GM21717 (cell line): ENCODE measurements around the gene ARRDC3.
"Not testable (repeated sequence)": the region's sequence is repeated elsewhere in the genome, so short reads cannot be mapped to it uniquely, and the experiment has no call there.

Source experiments
- ATAC-seq: cut with Tn5 transposase; IDR thresholded peaks from one replicate; pipeline ENCODE4 v1.9.1; 2021; ENCODE audit warnings: mild to moderate bottlenecking, moderate library complexity; ENCODE audit not compliant: unreplicated experiment

The ARRDC3 gene

DNA sequence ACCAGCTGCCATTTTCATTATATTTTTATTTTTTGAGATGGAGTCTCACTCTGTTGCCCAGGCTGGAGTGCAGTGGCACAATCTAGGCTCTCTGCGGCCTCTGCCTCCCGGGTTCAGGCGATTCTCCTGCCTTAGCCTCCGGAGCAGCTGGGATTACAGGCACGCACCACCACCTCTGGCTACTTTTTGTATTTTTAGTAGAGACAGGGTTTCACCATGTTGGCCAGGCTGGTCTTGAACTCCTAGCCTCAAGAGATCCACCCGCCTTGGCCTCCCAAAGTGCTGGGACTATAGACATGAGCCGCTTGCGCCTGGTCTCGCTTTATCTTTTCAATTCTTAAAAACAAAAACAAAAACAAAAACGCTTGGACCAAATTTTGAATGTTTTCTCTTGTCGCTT lies 2.5 kb upstream of the ARRDC3 start:
- ATAC-seq = not testable (repeated sequence)

DNA sequence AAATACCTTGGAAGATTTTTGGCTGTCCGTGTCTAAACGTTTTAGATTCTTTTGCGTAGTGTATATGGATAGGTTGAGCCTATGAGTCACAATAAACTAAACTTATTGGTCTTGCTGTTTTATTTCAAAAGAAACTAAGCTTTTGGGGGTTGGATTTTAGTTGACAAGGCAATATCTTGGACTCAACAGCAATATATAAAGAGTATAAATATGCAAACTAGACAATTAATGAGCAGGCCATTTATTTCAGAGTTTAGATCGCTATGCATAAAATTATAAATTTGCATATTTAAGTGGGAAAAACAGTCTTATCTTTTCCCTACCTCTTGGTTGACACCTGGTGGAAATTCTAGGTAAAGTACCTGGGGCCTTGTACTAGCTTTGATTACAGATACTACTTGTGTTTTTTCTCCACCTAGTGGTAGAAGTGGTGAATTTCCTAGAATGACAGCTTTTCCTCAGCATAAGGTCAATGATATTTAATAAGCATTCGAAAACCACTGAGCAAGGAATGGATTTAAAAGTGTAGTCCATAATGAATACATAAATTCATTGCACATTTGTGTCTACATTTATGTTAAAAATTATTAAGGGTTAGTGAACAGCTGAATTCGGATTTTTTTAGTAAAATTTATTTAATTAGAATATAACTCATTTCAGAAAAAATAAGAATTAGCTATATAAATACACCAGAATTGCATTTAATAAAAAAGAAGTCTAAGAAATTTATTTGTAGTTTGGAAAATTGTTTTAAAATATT lies 1.7 kb upstream of the ARRDC3 start:
- peak; percentile 14 for ATAC-seq

DNA sequence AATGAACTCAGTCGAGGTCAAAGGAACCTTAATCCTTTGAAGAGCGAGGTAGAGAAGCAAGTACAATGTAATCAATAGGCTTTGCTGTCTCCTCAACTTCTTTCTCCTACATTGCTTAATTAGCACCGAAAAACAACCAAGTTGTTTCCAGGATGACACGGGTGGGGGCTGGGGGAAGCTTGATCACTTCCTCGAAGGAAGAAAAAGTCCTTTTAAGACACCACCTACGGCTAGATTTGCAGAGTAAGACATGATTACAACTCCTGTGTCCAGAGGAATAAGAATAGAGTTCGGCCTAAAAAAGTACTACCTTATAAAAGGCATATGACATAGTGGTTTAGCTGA lies 811 bp upstream of the ARRDC3 start:
- ATAC-seq = no peak

DNA sequence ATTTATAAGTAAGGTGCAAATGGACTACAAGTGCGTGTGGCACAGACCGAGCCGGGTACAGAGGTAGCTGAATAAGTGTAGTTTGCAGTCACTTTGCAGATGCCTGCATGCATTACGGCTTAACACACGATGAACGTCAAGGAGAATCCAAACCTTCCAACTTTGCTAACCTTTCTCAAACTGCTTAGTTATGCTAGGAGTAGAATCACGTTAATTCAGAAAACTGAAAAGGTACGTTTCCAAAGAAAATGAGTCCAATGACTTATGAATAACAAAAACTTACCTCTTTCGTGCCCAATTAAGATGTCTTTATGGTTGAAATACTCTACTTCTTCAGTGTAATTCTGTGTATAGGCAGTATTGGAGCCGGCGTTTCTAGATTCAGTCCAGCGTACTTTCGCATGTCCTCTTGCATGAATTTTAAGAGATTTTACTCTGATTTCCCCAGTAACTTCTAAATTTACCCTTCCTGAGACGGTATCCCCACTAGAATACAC lies 539 bp downstream of the ARRDC3 start:
- ATAC-seq = no peak

DNA sequence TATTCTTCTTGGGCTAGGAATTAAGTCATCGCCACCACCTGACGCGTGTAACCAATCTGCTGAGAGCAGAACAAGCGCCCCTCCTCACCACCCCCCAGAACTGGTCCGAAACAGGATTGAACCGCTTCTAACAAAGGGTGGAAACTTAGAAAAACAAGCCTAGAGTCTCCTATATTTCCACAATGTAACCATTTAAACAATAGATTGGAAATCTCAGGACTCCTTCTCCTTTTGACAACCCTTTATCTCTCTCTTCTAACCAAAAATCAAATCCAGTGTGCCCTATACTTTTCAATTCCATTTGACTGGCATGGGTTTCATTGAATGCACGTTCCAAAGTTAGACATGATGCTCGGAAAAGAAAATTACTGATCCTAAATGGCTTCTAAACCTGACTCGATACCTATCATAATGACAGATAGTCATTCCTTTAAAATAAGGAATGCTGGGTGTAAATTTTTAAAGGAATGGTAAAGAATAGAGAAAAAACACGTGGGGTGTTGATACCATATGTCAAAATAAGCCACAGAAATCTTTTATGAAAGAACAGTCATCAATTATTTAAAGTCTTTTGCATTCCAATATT lies 1.2 kb downstream of the ARRDC3 start:
- peak; percentile 15 for ATAC-seq

DNA sequence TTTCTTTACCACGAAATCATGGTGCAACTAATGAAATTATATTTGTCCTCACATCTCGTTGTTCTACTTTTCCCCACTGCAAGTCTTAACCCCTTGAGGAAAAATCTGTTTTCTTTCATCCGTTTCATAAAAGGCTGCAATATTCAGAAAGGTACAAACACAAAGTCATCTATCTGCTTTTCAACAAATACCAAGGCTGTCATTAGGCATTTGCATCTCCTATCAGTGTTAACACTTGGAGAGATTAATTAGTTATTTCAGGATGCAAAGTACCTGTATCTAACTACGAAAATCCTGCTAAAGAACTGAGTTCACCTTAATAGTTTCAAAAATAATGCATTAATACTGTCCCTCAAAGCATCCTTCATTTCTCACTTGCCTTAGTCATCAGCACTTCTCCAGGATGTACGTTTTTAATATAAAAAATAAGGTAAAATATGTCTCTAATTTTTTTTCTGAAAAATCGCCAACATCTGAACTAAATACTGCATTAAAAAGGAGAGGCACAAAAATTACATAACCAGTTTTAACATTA lies 1.8 kb downstream of the ARRDC3 start:
- no peak for ATAC-seq

DNA sequence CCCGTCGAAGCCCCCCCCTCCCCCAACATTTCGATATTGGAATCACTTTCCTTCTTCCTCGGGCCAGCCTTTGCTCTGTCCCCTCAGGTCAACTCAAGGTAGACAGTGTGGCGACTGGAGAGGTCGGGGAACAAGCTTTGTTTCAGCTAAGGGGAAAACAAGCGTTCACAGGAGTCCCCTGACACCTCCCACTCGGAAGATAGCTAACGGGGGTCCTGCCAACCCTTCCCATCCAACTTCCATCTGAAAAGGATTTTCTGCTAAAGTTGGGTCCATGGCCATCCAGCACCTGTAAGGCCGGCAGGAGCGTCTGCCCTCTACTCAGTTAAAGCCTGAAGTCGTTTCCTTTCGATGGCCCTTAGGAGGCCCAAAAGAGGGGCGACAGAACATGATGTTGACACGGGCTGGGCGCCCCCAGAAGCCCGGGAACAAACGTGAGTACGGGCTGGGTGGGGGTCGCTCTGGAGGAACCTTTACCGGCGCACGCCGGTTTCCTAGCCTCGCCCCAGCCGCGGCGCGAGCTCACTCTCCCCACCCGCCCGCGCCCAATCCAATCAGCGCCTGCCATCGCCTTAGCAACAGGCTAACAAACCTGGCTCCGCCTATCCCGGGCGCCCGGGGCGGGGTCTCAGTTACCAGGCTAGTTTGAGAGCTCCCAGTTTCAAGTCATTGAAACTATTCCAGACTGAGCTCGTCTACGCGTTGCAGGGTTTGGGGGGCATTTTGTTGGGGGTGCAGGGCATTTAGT lies 2.5 kb downstream of the ARRDC3 start:
- peak; percentile 48 for ATAC-seq

DNA sequence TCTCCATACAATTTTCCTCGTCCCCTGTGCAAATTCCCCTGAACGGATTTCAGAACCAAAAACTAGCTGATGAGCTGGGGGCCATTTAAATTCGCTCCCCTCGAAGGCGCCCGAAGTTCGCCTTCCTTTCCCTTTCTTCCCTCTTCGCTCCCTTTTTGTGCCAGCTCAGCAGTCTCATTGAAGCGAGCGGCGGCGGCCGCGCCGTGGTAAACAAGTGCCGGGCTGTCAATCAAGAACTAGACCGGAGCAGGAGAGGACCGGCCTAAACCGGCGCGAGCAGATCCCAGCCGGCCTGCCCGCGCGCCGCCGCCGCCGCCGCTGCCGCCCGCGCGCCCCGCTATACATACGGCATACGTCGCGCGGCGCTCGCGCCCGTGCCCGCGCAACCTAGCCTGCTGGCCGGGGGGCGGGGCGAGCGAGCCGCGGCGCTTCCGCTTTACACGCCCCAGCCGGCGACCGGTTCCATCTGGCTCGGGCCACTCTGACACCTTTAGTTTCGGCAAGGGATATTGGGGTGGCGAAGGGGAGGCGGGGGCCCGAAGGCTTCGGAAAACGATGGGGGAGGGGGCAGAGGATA lies 3.1 kb downstream of the ARRDC3 start:
- ATAC-seq = peak; percentile 59

DNA sequence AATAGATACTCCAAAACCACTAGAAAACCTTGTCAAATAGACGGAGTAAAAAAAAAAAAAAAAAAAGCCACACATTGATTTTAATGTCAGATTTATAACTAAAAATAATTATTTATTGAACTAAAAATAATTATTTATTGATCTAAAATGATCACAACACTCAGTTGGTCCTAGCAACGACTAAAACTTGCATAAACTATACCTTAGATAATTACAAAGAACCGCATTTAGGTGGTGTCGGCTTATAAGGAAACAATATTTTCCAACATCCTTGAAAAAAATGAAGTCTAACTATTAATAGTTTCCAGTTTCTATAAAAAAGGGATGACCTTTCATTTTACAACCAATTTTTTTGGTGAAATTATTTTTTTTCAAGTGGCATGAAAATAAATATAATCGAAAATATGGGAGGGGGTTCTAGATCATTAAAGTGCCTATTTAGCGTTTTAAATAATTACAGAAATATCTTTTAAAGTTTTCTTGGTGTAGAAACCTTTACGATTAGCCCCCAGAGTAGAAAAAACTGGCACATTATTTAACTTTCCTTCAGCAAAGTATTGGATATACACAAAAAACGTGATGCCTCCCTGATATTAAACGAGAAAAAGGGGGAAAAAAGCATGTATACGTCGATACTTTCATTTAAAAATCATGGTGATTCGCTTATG lies 3.7 kb downstream of the ARRDC3 start:
- no peak for ATAC-seq

DNA sequence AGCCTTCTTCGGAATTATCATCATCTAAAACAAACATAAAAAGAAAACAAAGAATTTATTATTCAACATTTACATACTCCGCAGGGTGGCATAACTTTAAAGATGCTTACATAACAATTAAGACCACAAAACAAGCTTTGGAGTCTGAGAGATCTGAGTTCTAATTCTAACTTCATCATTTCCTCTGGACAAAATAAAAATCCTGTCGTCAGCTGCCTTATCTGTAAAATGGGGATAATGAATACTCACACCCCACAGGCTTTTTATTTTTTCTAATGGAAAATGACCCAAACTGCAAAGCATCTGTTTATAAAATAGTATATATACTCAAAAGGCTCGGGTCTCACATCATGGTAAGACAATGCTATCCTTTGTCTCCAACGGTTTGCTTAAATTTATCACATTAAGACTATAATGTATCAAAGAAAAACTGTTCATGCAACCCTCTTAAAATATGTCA lies 4.3 kb downstream of the ARRDC3 start:
- no peak for ATAC-seq

DNA sequence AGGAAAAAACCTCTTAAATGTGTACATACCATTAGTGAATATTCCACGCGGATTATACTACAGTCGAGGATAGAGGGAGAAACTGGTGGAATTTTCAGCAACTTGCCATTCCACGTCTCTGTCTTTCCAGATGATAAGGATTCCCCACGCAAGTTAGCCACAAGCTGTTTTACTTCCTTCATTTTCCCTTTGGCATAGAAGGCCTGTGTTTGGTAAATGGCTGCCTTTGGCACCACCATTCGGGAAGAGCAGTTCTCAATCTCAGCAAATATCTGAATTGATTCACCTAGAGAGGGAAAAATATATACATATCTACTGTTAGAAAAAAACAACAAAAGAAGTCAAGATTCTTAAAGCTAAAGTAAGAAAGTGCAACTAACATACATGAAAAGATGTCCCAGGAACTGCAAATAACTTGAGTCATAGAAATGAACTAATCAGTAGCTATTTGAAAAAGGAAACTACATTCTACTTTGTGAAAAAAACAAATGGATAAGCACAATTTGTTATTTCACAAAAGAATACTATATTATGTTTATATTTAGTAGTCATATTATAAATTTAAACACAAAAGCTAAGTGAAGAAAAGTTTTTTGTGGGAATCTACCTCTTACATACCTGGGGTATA lies 8.1 kb downstream of the ARRDC3 start:
- ATAC-seq = no peak

DNA sequence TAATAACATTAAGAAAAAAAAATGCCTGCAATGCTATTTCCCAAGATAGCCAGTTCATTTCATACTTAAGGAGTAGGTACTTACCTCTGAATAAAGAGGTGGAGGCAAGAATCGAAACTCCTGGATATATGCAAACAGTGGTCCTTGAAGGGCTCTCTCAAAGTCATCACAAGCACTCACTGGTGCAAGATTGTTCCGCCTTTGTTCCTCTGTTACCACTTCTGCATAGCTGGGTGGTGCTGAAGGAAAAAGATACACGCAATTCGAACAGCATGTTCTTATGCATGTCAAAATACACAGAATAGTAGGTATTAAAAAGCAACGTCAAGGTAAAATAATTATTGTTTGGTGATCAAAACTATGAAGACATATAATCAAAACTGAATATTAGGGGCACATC lies 9.5 kb downstream of the ARRDC3 start:
- no peak for ATAC-seq

DNA sequence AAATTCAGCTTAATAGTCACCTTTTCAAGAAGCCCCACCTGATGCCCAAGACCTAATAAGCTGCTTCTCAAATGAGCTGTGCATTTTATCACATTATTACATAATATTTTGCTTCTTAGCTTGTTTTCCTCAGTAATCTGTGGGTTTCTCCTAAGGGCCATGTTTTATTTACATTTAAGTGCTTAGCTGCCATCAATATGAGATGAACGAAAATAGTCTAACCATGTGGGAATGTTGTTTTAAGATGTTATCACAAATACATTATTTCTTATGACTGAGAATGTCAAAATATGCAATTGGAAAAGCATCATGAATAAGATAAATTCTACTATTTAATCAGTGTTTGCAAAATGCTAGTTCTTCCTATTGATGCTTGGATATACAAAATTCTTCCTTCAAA lies 10.1 kb downstream of the ARRDC3 start:
- ATAC-seq = no peak

DNA sequence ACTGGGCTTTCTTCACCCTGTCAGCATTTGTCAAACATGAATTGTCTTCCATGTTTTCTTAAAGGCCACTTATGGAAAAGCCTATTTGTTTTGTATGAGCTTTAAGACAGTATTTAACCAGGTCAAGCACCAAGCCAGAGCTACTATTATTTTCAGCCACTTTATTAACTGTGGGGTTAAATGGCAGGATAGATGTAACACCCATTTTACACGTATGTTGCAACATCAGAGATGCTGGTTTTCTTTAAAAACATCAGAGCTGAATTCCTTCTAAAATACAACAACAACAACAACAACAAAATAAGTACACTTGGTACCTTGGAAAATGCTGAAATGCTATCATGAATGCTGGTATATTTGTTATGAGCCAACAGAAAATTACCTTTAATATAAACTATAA lies 13.6 kb downstream of the ARRDC3 start:
- no peak for ATAC-seq

DNA sequence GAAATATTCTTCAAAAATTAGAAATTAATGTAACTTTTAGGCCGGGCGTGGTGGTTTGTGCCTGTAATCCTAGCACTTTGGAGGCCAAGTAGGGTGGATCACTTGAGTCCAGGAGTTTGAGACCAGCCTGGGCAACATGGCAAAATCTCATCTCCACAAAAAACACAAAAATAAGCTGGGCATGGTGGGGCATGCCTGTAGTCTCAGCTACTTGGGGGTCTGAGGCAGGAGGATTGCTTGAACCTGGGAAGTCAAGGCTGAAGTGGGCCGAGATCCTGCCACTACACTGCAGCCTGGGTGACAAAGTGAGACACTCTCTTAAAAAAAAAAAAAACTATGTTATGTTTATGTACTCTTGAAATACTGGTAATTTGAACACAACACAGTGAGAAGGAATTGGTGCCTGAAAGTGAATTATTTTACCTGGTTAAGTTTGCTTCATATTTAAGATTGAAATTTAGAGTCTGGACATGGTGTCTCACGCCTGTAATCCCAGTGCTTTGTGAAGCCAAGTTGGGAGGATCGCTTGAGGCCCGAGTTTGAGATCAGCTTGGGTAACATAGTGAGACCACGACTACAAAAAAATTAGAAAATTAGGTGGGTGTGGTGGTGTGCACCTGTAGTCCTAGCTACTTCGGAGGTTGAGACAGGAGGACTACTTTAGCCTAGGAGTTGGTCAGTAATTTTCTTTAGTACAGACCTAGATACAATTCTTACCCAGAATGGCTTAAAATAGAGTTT lies 15.0 kb downstream of the ARRDC3 start:
- ATAC-seq = no peak

DNA sequence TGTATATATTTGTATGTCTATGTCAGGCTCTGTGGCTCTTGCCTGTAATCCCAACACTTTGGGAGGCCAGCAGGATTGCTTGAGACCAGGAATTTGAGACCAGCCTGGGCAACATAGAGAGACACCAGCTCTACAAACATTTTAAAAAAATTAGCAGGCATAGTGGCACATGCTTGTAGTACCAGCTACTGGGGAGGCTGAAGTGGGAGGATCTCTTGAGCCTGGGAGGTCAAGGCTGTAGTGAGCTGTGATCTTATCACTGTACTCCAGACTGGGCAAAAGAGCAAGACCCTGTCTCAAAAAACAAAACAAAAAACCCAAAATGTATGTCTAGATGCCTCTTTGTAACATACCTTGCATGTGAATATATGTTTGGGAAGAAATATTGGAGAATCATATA lies 15.8 kb downstream of the ARRDC3 start:
- no peak for ATAC-seq

DNA sequence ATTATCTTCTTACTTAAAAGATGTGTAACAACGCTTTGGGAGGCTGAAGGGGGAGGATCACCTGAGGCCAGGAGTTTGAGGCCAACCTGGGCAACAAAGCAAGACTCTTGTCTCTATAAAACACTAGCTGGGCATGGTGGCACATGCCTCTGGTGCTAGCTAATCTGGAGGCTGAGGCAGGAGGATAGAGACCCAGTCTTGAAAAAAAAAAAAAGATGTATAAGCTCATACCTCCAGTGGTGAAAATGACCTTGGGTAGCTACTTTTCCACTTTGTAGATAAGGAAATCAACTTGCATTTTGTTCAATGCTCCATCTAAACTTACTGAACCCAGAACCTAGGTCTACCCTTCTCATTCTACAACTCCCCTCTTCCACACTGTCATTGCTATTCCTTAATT lies 16.6 kb downstream of the ARRDC3 start:
- no peak for ATAC-seq

DNA sequence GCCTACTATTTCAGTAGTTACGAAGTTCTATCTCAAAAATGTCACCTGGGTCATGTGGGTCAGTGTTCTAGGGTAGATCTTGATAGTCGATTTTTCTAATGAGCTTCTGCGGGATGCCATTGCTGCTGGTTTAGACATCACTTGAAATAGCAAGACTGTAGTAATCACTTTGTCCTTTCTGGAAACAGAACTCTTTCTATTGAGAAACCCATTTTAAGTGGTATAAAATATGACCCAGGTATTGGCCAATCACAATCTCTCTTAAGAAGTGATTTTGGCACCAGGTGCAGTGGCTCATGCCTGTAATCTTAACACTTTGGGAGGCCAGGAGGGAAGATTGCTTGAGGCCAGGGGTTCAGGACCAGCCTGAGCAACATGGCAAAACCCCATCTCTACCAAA lies 17.6 kb downstream of the ARRDC3 start:
- no peak for ATAC-seq

DNA sequence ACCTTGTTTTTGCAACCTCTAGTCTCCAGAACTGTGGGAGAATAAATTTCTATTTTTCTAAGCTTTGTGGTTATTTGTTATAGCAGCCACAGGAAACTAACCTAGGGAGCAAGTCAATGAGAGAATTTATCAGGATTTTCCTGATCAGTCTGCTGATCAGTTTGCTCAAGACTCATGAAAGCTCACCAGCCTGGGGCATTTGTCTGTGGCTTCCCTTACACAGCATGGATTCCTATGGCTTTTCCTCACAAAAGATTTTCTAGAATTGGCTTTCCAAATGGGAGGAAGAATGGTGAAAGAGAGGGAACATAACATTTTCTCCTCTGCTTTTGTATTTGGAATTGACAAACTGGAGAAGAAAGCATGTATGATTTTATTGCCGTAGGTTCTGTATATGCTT lies 20.2 kb downstream of the ARRDC3 start:
- no peak for ATAC-seq

DNA sequence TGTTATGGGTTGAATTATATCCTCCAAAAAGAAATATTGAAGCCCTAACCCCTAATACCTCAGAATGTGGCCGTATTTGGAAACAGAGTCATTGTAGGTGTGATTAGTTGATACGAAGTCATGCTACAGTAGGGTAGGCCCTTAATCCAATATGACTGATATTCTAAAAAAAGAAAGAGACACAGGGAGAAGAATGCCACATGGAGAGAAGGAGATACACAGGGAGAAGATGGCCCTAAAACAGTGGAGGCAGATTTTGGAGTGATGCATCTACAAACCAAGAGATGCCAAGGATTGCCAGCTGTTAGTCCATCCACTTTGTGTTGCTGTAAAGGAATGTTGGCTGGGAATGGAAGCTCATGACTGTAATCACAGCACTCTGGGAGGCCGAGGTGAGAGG lies 21.3 kb downstream of the ARRDC3 start:
- ATAC-seq = no peak
